Esophagus squamous epithelium (tissue), 4 donors: ENCODE data around the gene GABRR2.

Experiments used
- POLR2A ChIP-seq, 4 donors: fragments of 450-650 bp; IDR thresholded peaks; one replicate each; pipeline ENCODE4 v1.6.1; 2017; ENCODE audit warnings: antibody characterized with exemption in 4 of 4, mild to moderate bottlenecking in 4 of 4, moderate library complexity in 3 of 4
- TF ChIP-seq, protein P1 (sequence below), 6 experiments: fragments of 450-650 bp in 4 of 6; fragments of 200-600 bp in 2 of 6; sonication (generic) in 2 of 6; IDR thresholded peaks; one replicate each; pipeline ENCODE4 v1.5.1; 2016 to 2019; ENCODE audit warnings: antibody characterized with exemption in 6 of 6, mild to moderate bottlenecking in 4 of 6, moderate library complexity in 4 of 6

GRCh38 chr6:89357390-89357789 is 42.3 kb upstream of the GABRR2 start:
- TF ChIP-seq, protein P1, sequence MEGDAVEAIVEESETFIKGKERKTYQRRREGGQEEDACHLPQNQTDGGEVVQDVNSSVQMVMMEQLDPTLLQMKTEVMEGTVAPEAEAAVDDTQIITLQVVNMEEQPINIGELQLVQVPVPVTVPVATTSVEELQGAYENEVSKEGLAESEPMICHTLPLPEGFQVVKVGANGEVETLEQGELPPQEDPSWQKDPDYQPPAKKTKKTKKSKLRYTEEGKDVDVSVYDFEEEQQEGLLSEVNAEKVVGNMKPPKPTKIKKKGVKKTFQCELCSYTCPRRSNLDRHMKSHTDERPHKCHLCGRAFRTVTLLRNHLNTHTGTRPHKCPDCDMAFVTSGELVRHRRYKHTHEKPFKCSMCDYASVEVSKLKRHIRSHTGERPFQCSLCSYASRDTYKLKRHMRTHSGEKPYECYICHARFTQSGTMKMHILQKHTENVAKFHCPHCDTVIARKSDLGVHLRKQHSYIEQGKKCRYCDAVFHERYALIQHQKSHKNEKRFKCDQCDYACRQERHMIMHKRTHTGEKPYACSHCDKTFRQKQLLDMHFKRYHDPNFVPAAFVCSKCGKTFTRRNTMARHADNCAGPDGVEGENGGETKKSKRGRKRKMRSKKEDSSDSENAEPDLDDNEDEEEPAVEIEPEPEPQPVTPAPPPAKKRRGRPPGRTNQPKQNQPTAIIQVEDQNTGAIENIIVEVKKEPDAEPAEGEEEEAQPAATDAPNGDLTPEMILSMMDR (IDR thresholded peaks at IDR 0.05), result no peak
- no peak for TF ChIP-seq POLR2A (IDR thresholded peaks at IDR 0.05)
